Neural progenitor cell (in vitro differentiated cells): ENCODE data around the gene HMX3.
A peak's percentile ranks its signal among the peaks of the same experiment; 100 is the strongest.

ENCODE experiments used
- EZH2 ChIP-seq: fragments of 200-600 bp; sonication (generic); IDR thresholded peaks from 2 replicates; pipeline ENCODE4 v1.6.1; 2017; ENCODE audit warnings: antibody characterized with exemption, mild to moderate bottlenecking, moderate library complexity
- EZH2phosphoT487 ChIP-seq: fragments of 200-600 bp; sonication (generic); IDR thresholded peaks from 2 replicates; pipeline ENCODE4 v1.6.1; 2017; ENCODE audit warnings: antibody characterized with exemption
- TF ChIP-seq, protein P1 (sequence below): fragments of 200-600 bp; sonication (generic); IDR thresholded peaks from 2 replicates; pipeline ENCODE4 v1.5.1; 2017; ENCODE audit warnings: antibody characterized with exemption, mild to moderate bottlenecking

DNA sequence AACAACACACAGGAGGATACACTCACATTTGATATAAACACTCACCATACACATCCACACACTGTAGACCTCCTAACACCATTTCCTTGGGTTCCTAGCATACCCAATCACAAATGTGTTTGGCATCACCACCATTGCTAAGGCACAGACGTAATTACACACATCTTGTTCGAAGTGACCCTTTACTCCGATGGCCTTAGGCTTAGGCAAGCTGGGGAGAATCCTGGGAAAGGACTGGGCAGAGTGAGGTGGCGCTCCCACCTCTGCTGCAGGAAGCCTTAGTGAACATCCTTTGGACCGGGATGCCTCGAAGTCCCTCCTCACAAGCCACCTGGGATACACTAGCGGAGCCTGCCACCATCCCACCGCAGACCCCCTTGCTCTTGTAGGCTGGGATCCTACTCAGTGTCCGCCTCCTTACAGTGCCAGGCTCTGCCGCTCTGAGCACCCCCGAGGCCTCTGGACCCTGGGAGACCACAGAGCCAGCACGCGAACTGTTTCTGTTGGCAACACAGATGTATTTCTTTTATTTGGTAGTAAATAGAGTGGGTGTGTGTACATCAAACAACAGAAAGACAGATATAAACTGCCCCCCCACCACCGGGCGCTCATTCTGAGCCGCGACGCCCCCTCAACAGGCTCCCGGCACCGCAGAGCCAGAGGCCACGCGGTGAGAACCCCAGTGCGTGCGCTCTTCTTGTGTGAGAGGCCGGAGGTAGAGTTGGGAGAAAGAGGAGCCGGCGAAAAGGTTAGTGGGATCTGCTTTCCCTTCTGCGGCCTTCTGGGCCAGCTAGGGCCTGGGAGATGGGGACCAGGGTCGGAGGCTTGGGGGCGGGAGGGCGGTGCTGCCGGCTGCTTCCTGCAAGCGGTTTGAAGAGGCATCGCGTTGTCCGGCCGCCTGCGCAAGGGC is 6.3 kb downstream of the HMX3 start:
- TF ChIP-seq, protein P1, sequence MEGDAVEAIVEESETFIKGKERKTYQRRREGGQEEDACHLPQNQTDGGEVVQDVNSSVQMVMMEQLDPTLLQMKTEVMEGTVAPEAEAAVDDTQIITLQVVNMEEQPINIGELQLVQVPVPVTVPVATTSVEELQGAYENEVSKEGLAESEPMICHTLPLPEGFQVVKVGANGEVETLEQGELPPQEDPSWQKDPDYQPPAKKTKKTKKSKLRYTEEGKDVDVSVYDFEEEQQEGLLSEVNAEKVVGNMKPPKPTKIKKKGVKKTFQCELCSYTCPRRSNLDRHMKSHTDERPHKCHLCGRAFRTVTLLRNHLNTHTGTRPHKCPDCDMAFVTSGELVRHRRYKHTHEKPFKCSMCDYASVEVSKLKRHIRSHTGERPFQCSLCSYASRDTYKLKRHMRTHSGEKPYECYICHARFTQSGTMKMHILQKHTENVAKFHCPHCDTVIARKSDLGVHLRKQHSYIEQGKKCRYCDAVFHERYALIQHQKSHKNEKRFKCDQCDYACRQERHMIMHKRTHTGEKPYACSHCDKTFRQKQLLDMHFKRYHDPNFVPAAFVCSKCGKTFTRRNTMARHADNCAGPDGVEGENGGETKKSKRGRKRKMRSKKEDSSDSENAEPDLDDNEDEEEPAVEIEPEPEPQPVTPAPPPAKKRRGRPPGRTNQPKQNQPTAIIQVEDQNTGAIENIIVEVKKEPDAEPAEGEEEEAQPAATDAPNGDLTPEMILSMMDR = no peak
- TF ChIP-seq EZH2 (peak; percentile 88), EZH2phosphoT487 (peak; percentile 88)
